Measurements from ENCODE around the gene CDH13.
A peak's percentile ranks its signal among the peaks of the same experiment; 100 is the strongest.

The CDH13 gene

GRCh38 chr16:82943371-82943770 lies 316.6 kb downstream of the CDH13 start:
- no peak overlapping the region for H3K4me3 ChIP-seq (ENCODE audit: low read length)
- DNase-seq (ENCODE audit: low read depth): peak; percentile 42

GRCh38 chr16:82945420-82946101 lies 318.8 kb downstream of the CDH13 start:
- H3K4me3 ChIP-seq (ENCODE audit: low read length): no peak overlapping the region
- TF ChIP-seq CTCF (conservative IDR thresholded peaks at IDR 0.05; ENCODE audit: low read length): no peak
- DNase-seq (ENCODE audit: low read depth): no peak

More at GRCh38 chr16:82943371-82943770, 316.6 kb downstream of the CDH13 start:
- TF ChIP-seq CTCF (conservative IDR thresholded peaks at IDR 0.05; ENCODE audit: low read length): no peak

- no peak for DNase-seq (ENCODE audit: low read depth)
- TF ChIP-seq CTCF (conservative IDR thresholded peaks at IDR 0.05; ENCODE audit: low read length): no peak
- no peak overlapping the region for H3K4me3 ChIP-seq (ENCODE audit: low read length)
These were observed 320.9 kb downstream of the CDH13 start for GRCh38 chr16:82947698-82948097.

- no peak for TF ChIP-seq CTCF (conservative IDR thresholded peaks at IDR 0.05; ENCODE audit: low read length)
- DNase-seq (ENCODE audit: low read depth): no peak
- no peak overlapping the region for H3K4me3 ChIP-seq (ENCODE audit: low read length)
These were observed 322.2 kb downstream of the CDH13 start for GRCh38 chr16:82949016-82949415.

GRCh38 chr16:82953517-82953916 lies 326.7 kb downstream of the CDH13 start:
- TF ChIP-seq CTCF (conservative IDR thresholded peaks at IDR 0.05; ENCODE audit: low read length): no peak
- no peak overlapping the region for H3K4me3 ChIP-seq (ENCODE audit: low read length)
- DNase-seq (ENCODE audit: low read depth): no peak

GRCh38 chr16:82954224-82954929 lies 327.6 kb downstream of the CDH13 start:
- DNase-seq (ENCODE audit: low read depth): peak; percentile 66
- no peak overlapping the region for H3K4me3 ChIP-seq (ENCODE audit: low read length)
- no peak for TF ChIP-seq CTCF (conservative IDR thresholded peaks at IDR 0.05; ENCODE audit: low read length)
